K562 (cell line): Measurements from ENCODE around the gene CLNK. TPM values are rescaled to one million over a fixed set of nuclear protein-coding genes. Genes with fewer than 3 reads are reported as not detected.
A peak's percentile ranks its signal among the peaks of the same experiment; 100 is the strongest.

Experiments used
- E2F6 ChIP-seq, 2 experiments: IDR thresholded peaks; 2 replicates each; pipeline ENCODE4 v1.6.1; 2011; ENCODE audit warnings: borderline replicate concordance in 1 of 2, control low read depth in 1 of 2, low read depth in 1 of 2, low read length in 1 of 2, mild to moderate bottlenecking in 1 of 2, mixed read lengths in 1 of 2, moderate library complexity in 1 of 2; ENCODE audit not compliant: insufficient read depth in 1 of 2, insufficient read length in 1 of 2, poor library complexity in 1 of 2, severe bottlenecking in 1 of 2; ENCODE audit errors: extremely low read depth in 1 of 2
- FOS ChIP-seq: IDR thresholded peaks from 3 replicates; pipeline ENCODE4 v1.6.1; 2011; ENCODE audit not compliant: insufficient read length; ENCODE audit errors: extremely low read depth
- HIVEP1 ChIP-seq: fragments of 250-450 bp; sonication (Bioruptor Pico); IDR thresholded peaks from 2 replicates; pipeline ENCODE4 v1.4.0; 2020; ENCODE audit warnings: mild to moderate bottlenecking
- KDM2B ChIP-seq: fragments of 250-450 bp; sonication (Bioruptor Pico); IDR thresholded peaks from 2 replicates; pipeline ENCODE4 v1.8.0; 2021; ENCODE audit warnings: mild to moderate bottlenecking, moderate library complexity
- L3MBTL2 ChIP-seq: fragments of 450-650 bp; IDR thresholded peaks from 2 replicates; pipeline ENCODE4 v1.6.1; 2016; ENCODE audit warnings: mild to moderate bottlenecking, moderate library complexity
- RREB1 ChIP-seq: fragments of 250-450 bp; sonication (Bioruptor Pico); IDR thresholded peaks from 2 replicates; pipeline ENCODE4 v1.4.0; 2020
- ZBTB40 ChIP-seq, 2 experiments: fragments of 450-650 bp in 1 of 2; sonication (generic) in 1 of 2; formaldehyde crosslinking in 1 of 2; IDR thresholded peaks; 2 replicates each; pipeline versions ENCODE4 v1.7.1 to v1.9.0; 2016 to 2022; ENCODE audit warnings: inconsistent platforms in 1 of 2, mild to moderate bottlenecking in 1 of 2, missing genetic modification reagents in 1 of 2
- polyA plus RNA-seq, 8 experiments: library from polyadenylated mRNA; depleted of rRNA in 4 of 8; stranded (reverse) in 5 of 8; unstranded in 3 of 8; fragments of >200 nt; fragmentation: Nextera tagmentation in 2 of 8; fragmentation: Illumina TruSeq in 1 of 8; extraction: Ambion mirVana in 2 of 8; extraction: Trizol in 1 of 8; gene quantifications; 2 replicates each; pipeline versions ENCODE4 v1.2.1 to v1.2.3, GENCODE V29; 2011 to 2014; ENCODE audit warnings: inconsistent platforms in 1 of 8, missing spikeins in 1 of 8
- total RNA-seq, 7 experiments: library from RNA; depleted of rRNA in 6 of 7; stranded (reverse); fragments of >200 nt in 6 of 7; fragmentation: Illumina TruSeq in 2 of 7; extraction: Trizol in 2 of 7; gene quantifications; 2 replicates each; pipeline versions ENCODE4 v1.2.1 to v1.2.3, GENCODE V29; 2011 to 2021; ENCODE audit warnings: low replicate concordance in 1 of 7

Gene CLNK
- total and polyA plus RNA-seq, 9 of the 15 experiments (the other 6 are each of a cell fraction or from before 2014, with no cell fraction given), result not detected

- TF ChIP-seq E2F6 (IDR thresholded peaks at IDR 0.05; ENCODE audit: borderline replicate concordance in 1 of 2, extremely low read depth in 1 of 2, insufficient read depth in 1 of 2, insufficient read length in 1 of 2, low read depth in 1 of 2, low read length in 1 of 2, poor library complexity in 1 of 2, severe bottlenecking in 1 of 2) (peak; percentile 47 to 82), RREB1 (0 out of 2 replicates have a peak, but pooled peaks have one; percentile 78), HIVEP1 (CRISPR knock-in tag) (no peak), L3MBTL2 (peak; percentile 61; the same call in 1 of the 2 replicates), ZBTB40 (IDR thresholded peaks at IDR 0.05) (no peak), ZBTB40 (CRISPR knock-in tag; IDR thresholded peaks at IDR 0.05) (no peak), FOS (no peak), KDM2B (0 out of 2 replicates have a peak, but pooled peaks have one; percentile 41)
These were observed 227.2 kb downstream of the CLNK start, which contains the start of gene ZNF518B (continued) for GRCh38 chr4:10457255-10457801.
